HG02973 (cell line): Measurements from ENCODE around the gene RPL22L1.
"Not testable (repeated sequence)": the region's sequence is repeated elsewhere in the genome, so short reads cannot be mapped to it uniquely, and the experiment has no call there.

Experiments
- ATAC-seq: cut with Tn5 transposase; IDR thresholded peaks from one replicate; pipeline ENCODE4 v1.9.1; 2021; ENCODE audit warnings: moderate library complexity; ENCODE audit not compliant: unreplicated experiment

The RPL22L1 gene

GRCh38 chr3:170869645-170870593 lies at the start of gene RPL22L1:
Gene RPL22L1 (minus strand): TSS chr3:170870195. CDS start chr3:170870167, 28 bp downstream.
- peak; percentile 97 for ATAC-seq

- ATAC-seq = no peak
Measured at GRCh38 chr3:170918715-170919114, 48.7 kb upstream of the RPL22L1 start.

GRCh38 chr3:170914690-170915089 lies 44.7 kb upstream of the RPL22L1 start:
- no peak for ATAC-seq

- ATAC-seq = no peak
Measured at GRCh38 chr3:170914212-170914611, 44.2 kb upstream of the RPL22L1 start.

- ATAC-seq = no peak
Measured at GRCh38 chr3:170911051-170911450, 41.1 kb upstream of the RPL22L1 start.

GRCh38 chr3:170910542-170910941 lies 40.5 kb upstream of the RPL22L1 start:
- ATAC-seq = no peak

DNA sequence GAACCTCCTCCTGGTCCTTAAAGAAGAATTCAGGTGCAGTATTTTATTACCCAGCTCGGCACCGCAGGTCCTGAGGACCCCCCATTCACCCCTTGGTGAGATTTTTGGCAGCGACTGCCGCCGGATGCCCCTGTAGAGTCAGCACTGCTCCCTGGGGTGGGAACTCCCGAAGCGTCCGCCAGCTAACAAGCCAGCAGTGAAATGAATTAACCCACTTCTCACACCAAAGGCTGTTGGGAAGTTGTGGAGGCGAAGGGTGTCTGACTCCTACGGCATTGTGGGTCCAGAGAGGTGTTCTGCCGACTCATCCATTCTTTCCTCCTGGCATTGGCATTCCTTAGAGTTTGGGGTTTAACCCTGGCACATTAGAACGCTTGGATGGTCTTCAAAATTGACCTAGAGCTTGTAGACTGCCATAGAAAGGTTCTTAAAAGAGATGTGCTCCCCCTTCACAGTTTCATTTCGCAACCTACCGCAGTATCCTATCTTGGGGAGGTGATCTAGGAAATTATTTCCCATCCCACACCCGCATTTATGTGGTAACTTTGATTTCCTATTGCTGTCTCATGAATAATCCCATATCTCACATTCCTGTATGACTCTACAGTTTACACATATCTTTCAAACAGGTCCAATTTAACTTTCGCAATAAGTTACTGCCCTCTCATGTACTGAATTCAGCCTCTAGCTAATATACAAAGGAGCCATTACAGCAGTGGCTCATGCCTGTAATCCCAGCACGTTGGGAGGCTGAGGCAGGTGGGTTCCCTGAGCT lies 39.3 kb upstream of the RPL22L1 start:
- no peak for ATAC-seq

- peak; percentile 65 for ATAC-seq
Measured at GRCh38 chr3:170908235-170909116, 38.5 kb upstream of the RPL22L1 start, which contains the start of gene EIF5A2. Gene EIF5A2 (minus strand): TSS chr3:170908637. CDS start chr3:170907806, 831 bp downstream.

GRCh38 chr3:170907637-170908234 lies 37.7 kb upstream of the RPL22L1 start:
- ATAC-seq = no peak

DNA sequence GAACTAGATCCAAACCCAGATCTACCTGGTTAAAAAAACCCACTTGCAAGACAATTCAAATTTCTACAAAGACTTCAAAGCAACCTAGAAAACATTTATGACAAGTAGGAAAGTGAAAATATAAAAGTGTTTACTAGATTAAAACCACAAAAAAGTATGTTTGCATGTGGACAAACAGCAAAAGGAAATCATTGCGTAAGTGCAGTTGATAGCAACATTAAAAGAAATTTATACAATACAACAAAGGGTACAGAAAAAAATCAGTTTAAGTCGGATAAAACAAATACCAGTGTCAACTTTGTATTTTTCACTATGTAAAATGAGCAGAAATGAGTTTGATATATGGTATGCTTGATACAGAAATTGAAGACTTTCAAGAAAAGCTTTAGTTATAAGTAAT lies 35.9 kb upstream of the RPL22L1 start:
- no peak for ATAC-seq

DNA sequence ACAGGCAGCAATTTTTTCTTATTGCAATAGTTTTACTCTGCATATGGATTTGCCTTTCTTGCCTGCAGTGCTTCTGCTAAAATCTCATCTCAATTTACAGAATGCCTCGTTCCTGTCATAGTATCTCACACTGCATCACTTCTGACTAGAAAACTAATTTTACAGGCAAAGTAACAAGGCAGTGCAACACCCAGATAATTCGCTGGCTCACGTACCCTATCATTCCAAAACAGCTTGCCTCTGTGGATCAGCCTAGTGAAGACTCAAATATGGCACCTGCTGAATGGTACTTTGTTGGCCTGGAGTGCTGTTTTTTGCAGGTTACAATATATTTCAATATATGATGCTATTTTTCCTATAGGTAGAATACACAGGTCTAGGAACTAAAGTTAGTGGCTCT lies 33.1 kb upstream of the RPL22L1 start:
- ATAC-seq = no peak

- ATAC-seq = no peak
Measured at GRCh38 chr3:170899455-170899854, 29.5 kb upstream of the RPL22L1 start.

DNA sequence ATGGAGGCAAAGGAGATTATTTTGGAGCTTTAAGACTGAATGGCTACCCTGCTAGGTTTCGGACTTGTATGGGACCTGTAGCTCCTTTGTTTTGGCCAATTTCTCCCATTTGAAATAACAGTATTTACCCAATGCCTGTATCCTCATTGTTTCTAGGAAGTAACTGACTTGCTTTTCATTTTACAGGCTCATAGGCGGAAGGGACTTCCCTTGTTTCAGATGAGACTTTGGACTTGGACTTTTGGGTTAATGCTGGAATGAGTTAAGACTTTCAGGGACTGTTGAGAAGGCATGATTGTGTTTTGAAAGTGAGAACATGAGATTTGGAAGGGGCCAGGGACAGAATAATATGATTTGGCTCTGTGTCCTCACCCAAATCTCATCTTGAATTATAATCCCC lies 28.0 kb upstream of the RPL22L1 start:
- ATAC-seq = no peak

DNA sequence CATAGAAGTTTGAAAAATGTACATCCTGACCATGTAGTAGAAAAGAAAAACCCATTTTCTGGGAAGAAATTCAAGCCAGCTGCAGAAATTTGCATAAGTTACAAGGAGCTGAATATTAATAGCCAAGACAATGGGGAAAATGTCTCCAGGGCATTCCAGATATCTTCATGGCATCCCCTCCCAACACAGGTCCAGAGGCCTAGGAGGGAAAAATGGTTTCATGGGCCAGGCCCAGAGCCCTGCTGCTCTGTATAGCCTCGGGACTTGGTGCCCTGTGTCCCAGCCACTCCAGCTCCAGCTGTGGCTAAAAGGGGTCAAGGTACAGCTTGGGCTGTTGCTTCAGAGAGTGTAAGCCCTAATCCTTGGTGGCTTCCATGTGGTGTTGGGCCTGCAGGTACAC lies 27.2 kb upstream of the RPL22L1 start:
- ATAC-seq = not testable (repeated sequence)

- no peak for ATAC-seq
Measured at GRCh38 chr3:170896781-170897180, 26.8 kb upstream of the RPL22L1 start.

DNA sequence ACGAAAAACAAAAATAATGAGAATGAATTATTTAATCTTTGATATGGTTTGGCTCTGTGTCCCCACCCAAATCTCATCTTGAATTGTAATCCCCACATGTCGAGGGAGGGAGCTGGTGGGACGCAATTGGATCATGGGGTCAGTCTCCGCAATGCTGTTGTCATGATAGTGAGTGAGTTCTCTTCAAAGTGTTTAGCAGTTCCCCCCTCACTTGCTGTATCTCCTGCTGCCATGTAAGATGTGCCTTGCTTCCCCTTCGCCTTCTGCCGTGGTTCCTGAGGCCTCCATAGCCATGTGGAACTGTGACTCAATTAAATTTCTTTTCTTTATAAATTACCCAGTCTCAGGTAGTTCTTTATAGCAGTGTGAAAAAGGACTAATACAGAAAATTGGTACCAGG lies 26.3 kb upstream of the RPL22L1 start:
- ATAC-seq = not testable (repeated sequence)

GRCh38 chr3:170893895-170894294 lies 23.9 kb upstream of the RPL22L1 start:
- no peak for ATAC-seq

DNA sequence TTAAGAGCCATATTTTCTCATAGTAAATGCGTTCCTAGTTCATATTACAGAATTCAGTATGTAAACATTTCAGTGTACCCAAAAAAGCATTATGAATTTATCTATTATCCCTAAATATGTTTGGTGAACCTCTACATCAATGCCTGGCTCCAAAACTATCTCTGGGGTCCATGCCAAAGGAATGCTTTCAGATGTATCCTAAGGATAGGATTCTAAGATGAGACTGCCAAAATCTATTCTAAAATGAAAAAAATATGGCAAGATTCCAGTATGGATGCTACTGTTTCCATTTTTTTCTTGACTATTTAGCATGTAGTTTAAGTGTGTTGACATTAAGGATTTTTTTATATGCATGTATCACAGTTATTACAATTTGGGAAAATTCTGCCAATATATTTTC lies 19.6 kb upstream of the RPL22L1 start:
- ATAC-seq = no peak

DNA sequence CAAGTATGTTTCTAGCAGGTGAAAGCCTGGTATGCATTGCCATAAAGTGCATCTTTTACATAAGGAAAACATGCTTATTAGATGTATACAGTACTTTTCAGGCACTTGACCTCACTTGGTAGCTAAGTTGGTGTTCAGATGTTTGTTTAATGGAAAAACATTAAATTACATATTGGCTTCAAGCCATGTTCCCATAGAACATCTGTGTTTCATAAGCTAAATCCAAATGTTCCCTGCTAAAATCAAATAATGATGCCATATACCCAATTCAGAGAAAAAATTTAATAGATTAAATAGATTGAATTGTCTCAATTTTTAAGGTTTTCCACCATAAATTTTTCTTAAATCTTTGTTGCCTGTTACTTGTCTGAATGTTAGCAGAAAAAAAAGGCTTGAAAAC lies 19.1 kb upstream of the RPL22L1 start:
- no peak for ATAC-seq
